Neural progenitor cell (in vitro differentiated cells): ENCODE data around the gene RERE. TPM values are rescaled to one million over a fixed set of nuclear protein-coding genes. Genes with fewer than 3 reads are reported as not detected.

ENCODE experiments used
- DNase-seq: peaks from one replicate; pipeline ENCODE4 v3.0.0-alpha.2; 2016; ENCODE audit warnings: low spot score
- H2AFZ ChIP-seq: fragments of 200-600 bp; sonication (generic); replicated peaks from 2 replicates; pipeline ENCODE4 v1.6.1; 2016; ENCODE audit warnings: antibody characterized with exemption
- H3F3A ChIP-seq: fragments of 200-600 bp; sonication (generic); 2 replicates; pipeline ENCODE4 v1.6.1; 2016; ENCODE audit warnings: antibody characterized with exemption, low read depth
- H3K27ac ChIP-seq: fragments of 200-600 bp; sonication (generic); 2 replicates; pipeline ENCODE4 v1.5.1; 2016; ENCODE audit warnings: mild to moderate bottlenecking
- H3K27me3 ChIP-seq: fragments of 200-600 bp; sonication (generic); 2 replicates; pipeline ENCODE4 v1.6.1; 2016; ENCODE audit warnings: mild to moderate bottlenecking, moderate library complexity
- H3K36me3 ChIP-seq: fragments of 200-600 bp; sonication (generic); 2 replicates; pipeline ENCODE4 v1.5.1; 2016
- H3K4me1 ChIP-seq: fragments of 200-600 bp; sonication (generic); 2 replicates; pipeline ENCODE4 v1.6.1; 2016; ENCODE audit warnings: mixed run types
- H3K4me2 ChIP-seq: fragments of 200-600 bp; sonication (generic); 2 replicates; pipeline ENCODE4 v1.6.1; 2016
- H3K4me3 ChIP-seq: fragments of 200-600 bp; sonication (generic); 2 replicates; pipeline ENCODE4 v1.5.1; 2016
- H3K79me2 ChIP-seq: fragments of 200-600 bp; sonication (generic); 2 replicates; pipeline ENCODE4 v1.6.1; 2016; ENCODE audit warnings: low read depth
- H3K9ac ChIP-seq: fragments of 200-600 bp; sonication (generic); 2 replicates; pipeline ENCODE4 v1.6.1; 2016
- H3K9me3 ChIP-seq: fragments of 200-600 bp; sonication (generic); 2 replicates; pipeline ENCODE4 v1.5.1; 2016; ENCODE audit warnings: low read depth
- H4K20me1 ChIP-seq: fragments of 200-600 bp; sonication (generic); 2 replicates; pipeline ENCODE4 v1.6.1; 2016; ENCODE audit warnings: low read depth
- H3K27ac Mint-ChIP-seq: 3 replicates; pipeline ENCODE4 v1.8.0; 2021; ENCODE audit warnings: mixed read lengths
- H3K27me3 Mint-ChIP-seq: 2 replicates; pipeline ENCODE4 v1.8.0; 2022; ENCODE audit warnings: low read depth, mild to moderate bottlenecking, inconsistent platforms, moderate library complexity, mixed read lengths; ENCODE audit not compliant: insufficient read depth
- H3K36me3 Mint-ChIP-seq: 3 replicates; pipeline ENCODE4 v1.8.0; 2021; ENCODE audit warnings: mixed read lengths
- H3K4me1 Mint-ChIP-seq: 3 replicates; pipeline ENCODE4 v1.8.0; 2021; ENCODE audit warnings: mixed read lengths
- H3K4me3 Mint-ChIP-seq: 3 replicates; pipeline ENCODE4 v1.8.0; 2021; ENCODE audit warnings: mild to moderate bottlenecking, moderate library complexity, mixed read lengths
- H3K9me3 Mint-ChIP-seq: 3 replicates; pipeline ENCODE4 v1.8.0; 2020; ENCODE audit warnings: mixed read lengths
- EZH2 ChIP-seq: fragments of 200-600 bp; sonication (generic); IDR thresholded peaks from 2 replicates; pipeline ENCODE4 v1.6.1; 2017; ENCODE audit warnings: antibody characterized with exemption, mild to moderate bottlenecking, moderate library complexity
- EZH2phosphoT487 ChIP-seq: fragments of 200-600 bp; sonication (generic); IDR thresholded peaks from 2 replicates; pipeline ENCODE4 v1.6.1; 2017; ENCODE audit warnings: antibody characterized with exemption
- total RNA-seq: library from RNA; depleted of rRNA; stranded (reverse); fragments of >200 nt; gene quantifications from 2 replicates; pipeline ENCODE4 v1.2.3, GENCODE V29; 2015; ENCODE audit warnings: low replicate concordance
- TF ChIP-seq, protein P1 (sequence below): fragments of 200-600 bp; sonication (generic); IDR thresholded peaks from 2 replicates; pipeline ENCODE4 v1.5.1; 2017; ENCODE audit warnings: antibody characterized with exemption, mild to moderate bottlenecking

The RERE gene
- total RNA-seq, 1 donor from 2014 or later = 29.8 TPM

- Histone ChIP-seq H3K79me2 (peaks cover 70% of the 10 kb centered on the region), H3F3A (no peaks in the 10 kb centered on the region), H3K27ac (no peak overlapping the region), H3K9ac (no peak overlapping the region), H3K36me3 (peaks cover 5% of the 10 kb centered on the region), H3K4me3 (no peak overlapping the region), H4K20me1 (no peaks in the 10 kb centered on the region), H3K9me3 (no peaks in the 10 kb centered on the region), H3K27me3 (no peaks in the 10 kb centered on the region), H3K4me1 (no peaks in the 10 kb centered on the region), H2AFZ (no peak overlapping the region), H3K4me2 (no peak overlapping the region)
- TF ChIP-seq, protein P1, sequence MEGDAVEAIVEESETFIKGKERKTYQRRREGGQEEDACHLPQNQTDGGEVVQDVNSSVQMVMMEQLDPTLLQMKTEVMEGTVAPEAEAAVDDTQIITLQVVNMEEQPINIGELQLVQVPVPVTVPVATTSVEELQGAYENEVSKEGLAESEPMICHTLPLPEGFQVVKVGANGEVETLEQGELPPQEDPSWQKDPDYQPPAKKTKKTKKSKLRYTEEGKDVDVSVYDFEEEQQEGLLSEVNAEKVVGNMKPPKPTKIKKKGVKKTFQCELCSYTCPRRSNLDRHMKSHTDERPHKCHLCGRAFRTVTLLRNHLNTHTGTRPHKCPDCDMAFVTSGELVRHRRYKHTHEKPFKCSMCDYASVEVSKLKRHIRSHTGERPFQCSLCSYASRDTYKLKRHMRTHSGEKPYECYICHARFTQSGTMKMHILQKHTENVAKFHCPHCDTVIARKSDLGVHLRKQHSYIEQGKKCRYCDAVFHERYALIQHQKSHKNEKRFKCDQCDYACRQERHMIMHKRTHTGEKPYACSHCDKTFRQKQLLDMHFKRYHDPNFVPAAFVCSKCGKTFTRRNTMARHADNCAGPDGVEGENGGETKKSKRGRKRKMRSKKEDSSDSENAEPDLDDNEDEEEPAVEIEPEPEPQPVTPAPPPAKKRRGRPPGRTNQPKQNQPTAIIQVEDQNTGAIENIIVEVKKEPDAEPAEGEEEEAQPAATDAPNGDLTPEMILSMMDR = no peak
- no peak for TF ChIP-seq EZH2phosphoT487
- no peak for TF ChIP-seq EZH2
- Mint-ChIP-seq H3K4me3 (no peak overlapping the region), H3K4me1 (peaks cover 19% of the 10 kb centered on the region), H3K36me3 (peaks cover 47% of the 10 kb centered on the region), H3K27ac (no peak overlapping the region), H3K9me3 (peaks cover 13% of the 10 kb centered on the region), H3K27me3 (no peaks in the 10 kb centered on the region)
- DNase-seq = no peak
Measured at GRCh38 chr1:8543965-8544364, 273.5 kb downstream of the RERE start.

DNA sequence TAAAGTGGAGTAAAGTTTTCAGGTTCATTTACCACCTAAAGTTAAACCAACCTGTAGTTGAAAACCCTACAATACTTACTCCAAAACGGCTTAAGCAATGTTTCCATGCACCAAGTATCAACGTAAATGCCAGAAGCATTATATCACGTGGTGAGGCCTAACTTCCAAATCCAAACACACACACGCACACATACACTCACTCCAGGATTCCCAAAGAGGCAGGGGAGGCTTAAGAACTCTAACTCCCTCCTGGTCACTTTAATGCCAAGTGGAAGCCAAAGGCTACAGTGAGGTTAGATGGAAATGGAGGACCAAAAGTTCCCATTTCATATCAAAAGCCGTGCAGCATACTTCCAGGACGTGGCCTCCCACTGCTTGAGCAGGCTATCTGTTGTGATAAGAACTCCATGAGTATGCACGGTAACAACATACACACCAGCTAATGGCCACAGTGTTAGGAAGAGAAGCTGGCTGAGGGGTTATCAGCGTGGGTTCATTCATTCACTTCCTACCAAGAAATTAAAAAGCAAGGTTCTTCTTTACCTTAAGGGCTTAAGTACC, 275.4 kb downstream of the RERE start:
- no peaks in the 10 kb centered on the region for H3K4me1 ChIP-seq
- H3K27me3 Mint-ChIP-seq = peaks cover 2% of the 10 kb centered on the region
- H3F3A ChIP-seq = no peaks in the 10 kb centered on the region
- peaks cover 59% of the 10 kb centered on the region for H3K79me2 ChIP-seq
- H3K4me2 ChIP-seq = no peak overlapping the region
- no peak overlapping the region for H2AFZ ChIP-seq
- H3K27ac Mint-ChIP-seq = peak overlapping the region; percentile 50
- H3K36me3 ChIP-seq = peaks cover 5% of the 10 kb centered on the region
- peaks cover 10% of the 10 kb centered on the region for H3K4me1 Mint-ChIP-seq
- H3K9ac ChIP-seq = no peak overlapping the region
- peaks cover 6% of the 10 kb centered on the region for H4K20me1 ChIP-seq
- peaks cover 13% of the 10 kb centered on the region for H3K9me3 Mint-ChIP-seq
- no peak for DNase-seq
- H3K4me3 Mint-ChIP-seq = no peak overlapping the region
- no peak overlapping the region for H3K27ac ChIP-seq
- TF ChIP-seq EZH2 (no peak), EZH2phosphoT487 (no peak)
- peaks cover 37% of the 10 kb centered on the region for H3K36me3 Mint-ChIP-seq
- no peaks in the 10 kb centered on the region for H3K9me3 ChIP-seq
- no peak overlapping the region for H3K4me3 ChIP-seq
- no peaks in the 10 kb centered on the region for H3K27me3 ChIP-seq

GRCh38 chr1:8540971-8541370, 276.5 kb downstream of the RERE start:
- Mint-ChIP-seq H3K27me3 (peaks cover 2% of the 10 kb centered on the region), H3K27ac (no peak overlapping the region), H3K9me3 (peaks cover 13% of the 10 kb centered on the region), H3K4me1 (peaks cover 10% of the 10 kb centered on the region), H3K4me3 (no peak overlapping the region), H3K36me3 (peaks cover 32% of the 10 kb centered on the region)
- Histone ChIP-seq H2AFZ (no peak overlapping the region), H3K4me3 (no peak overlapping the region), H3K36me3 (peaks cover 5% of the 10 kb centered on the region), H3F3A (no peaks in the 10 kb centered on the region), H3K27me3 (no peaks in the 10 kb centered on the region), H3K9ac (no peak overlapping the region), H4K20me1 (peaks cover 6% of the 10 kb centered on the region), H3K79me2 (peaks cover 57% of the 10 kb centered on the region), H3K27ac (no peak overlapping the region), H3K9me3 (no peaks in the 10 kb centered on the region), H3K4me2 (no peak overlapping the region), H3K4me1 (no peaks in the 10 kb centered on the region)
- TF ChIP-seq, protein P1 = no peak
- TF ChIP-seq EZH2phosphoT487 (no peak), EZH2 (no peak)
- DNase-seq = no peak

DNA sequence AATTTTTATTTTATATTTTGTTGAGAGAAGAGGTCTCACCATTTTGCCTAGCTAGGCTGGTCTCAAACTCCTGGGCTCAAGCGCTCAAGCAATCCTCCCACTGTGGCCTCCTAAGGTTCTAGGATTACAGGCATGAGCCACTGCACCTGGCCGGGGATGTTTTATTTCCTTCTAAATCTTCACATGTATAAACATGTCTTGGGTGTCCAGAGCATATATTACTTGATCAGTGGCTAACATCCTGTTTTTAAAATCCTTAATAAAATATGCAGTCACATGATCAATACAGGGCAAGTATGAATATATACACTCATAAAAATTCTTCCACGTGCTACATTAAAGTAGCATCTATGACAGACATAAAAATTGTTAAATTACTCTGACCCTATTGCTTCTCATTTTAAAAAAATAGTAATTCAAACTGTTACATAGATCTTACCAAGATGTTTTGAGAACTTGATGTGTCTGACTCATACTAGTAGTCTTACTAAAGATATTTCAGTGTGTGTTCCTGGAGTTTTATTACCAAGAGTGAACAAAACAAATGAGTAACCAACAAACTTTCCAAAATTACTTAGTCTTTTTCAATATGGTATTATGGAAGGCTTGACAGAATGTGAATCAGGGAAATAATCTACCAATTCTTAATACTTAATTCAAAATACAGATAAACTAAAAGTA, 277.0 kb downstream of the RERE start:
- Mint-ChIP-seq H3K4me1 (peaks cover 12% of the 10 kb centered on the region), H3K36me3 (peaks cover 32% of the 10 kb centered on the region), H3K9me3 (peaks cover 13% of the 10 kb centered on the region), H3K4me3 (no peak overlapping the region), H3K27me3 (peaks cover 2% of the 10 kb centered on the region), H3K27ac (no peak overlapping the region)
- no peak for TF ChIP-seq EZH2phosphoT487
- no peak for TF ChIP-seq EZH2
- TF ChIP-seq, protein P1 = no peak
- Histone ChIP-seq H2AFZ (no peak overlapping the region), H3F3A (no peaks in the 10 kb centered on the region), H3K9me3 (no peaks in the 10 kb centered on the region), H3K4me2 (no peak overlapping the region), H4K20me1 (peaks cover 6% of the 10 kb centered on the region), H3K36me3 (peaks cover 5% of the 10 kb centered on the region), H3K9ac (no peak overlapping the region), H3K79me2 (peaks cover 53% of the 10 kb centered on the region), H3K27ac (no peak overlapping the region), H3K4me1 (no peaks in the 10 kb centered on the region), H3K4me3 (no peak overlapping the region), H3K27me3 (no peaks in the 10 kb centered on the region)
- DNase-seq = no peak
